Lung (tissue), 12 donors: ENCODE measurements around the gene EPN2. TPM values are rescaled to one million over a fixed set of nuclear protein-coding genes. Genes with fewer than 3 reads are reported as not detected.
A peak's percentile ranks its signal among the peaks of the same experiment; 100 is the strongest.

ENCODE experiments used
- ATAC-seq: fragments of 200-7000 bp; cut with Tn5 transposase; one replicate; pipeline ENCODE4 v1.9.1; 2020; ENCODE audit warnings: moderate number of reproducible peaks; ENCODE audit not compliant: insufficient read depth, low FRiP score
- DNase-seq, 3 donors: peaks; one replicate each; pipeline ENCODE4 v3.0.0-alpha.2; 2013 to 2017
- H3K27ac ChIP-seq, 2 donors: one replicate each; pipeline ENCODE4 v1.5.1; 2013; ENCODE audit warnings: mild to moderate bottlenecking in 2 of 2, moderate library complexity in 2 of 2, control low read depth in 1 of 2, inconsistent platforms in 1 of 2, low read depth in 1 of 2, low read length in 1 of 2
- H3K27me3 ChIP-seq, 3 donors: one replicate each; pipeline ENCODE4 v1.5.1; 2013; ENCODE audit warnings: low read length in 2 of 3; ENCODE audit not compliant: control insufficient read depth in 3 of 3, insufficient read depth in 3 of 3
- H3K36me3 ChIP-seq, 4 donors: one replicate each; pipeline ENCODE4 v1.5.1; 2013; ENCODE audit warnings: low read length in 4 of 4, mild to moderate bottlenecking in 1 of 4, moderate library complexity in 1 of 4; ENCODE audit not compliant: control insufficient read depth in 4 of 4, insufficient read depth in 4 of 4
- H3K4me1 ChIP-seq, 5 donors: one replicate each; pipeline ENCODE4 v1.5.1; 2013; ENCODE audit warnings: low read length in 5 of 5, mild to moderate bottlenecking in 2 of 5, moderate library complexity in 1 of 5; ENCODE audit not compliant: control insufficient read depth in 5 of 5, insufficient read depth in 5 of 5
- H3K4me3 ChIP-seq: one replicate; pipeline ENCODE4 v1.5.1; 2013; ENCODE audit warnings: mild to moderate bottlenecking, control low read depth, moderate library complexity
- H3K9ac ChIP-seq, 2 donors: one replicate each; pipeline ENCODE4 v1.5.1; 2013; ENCODE audit warnings: low read length in 2 of 2, control low read depth in 1 of 2; ENCODE audit not compliant: insufficient read depth in 1 of 2
- H3K9me3 ChIP-seq, 4 donors: one replicate each; pipeline ENCODE4 v1.5.1; 2013; ENCODE audit warnings: low read length in 3 of 4, mild to moderate bottlenecking in 1 of 4, moderate library complexity in 1 of 4; ENCODE audit not compliant: control insufficient read depth in 4 of 4, insufficient read depth in 3 of 4
- WGBS, 2 donors: extraction: QIAGEN DNeasy Blood & Tissue Kit; methylation state at CpG; one replicate each; pipeline ENCODE4 v1.1.7; 2013; 5-methylcytosine and 5-hydroxymethylcytosine counted together
- polyA plus RNA-seq, 2 donors: library from polyadenylated mRNA; stranded (reverse); fragments of 200-250 nt; gene quantifications; one replicate each; pipeline ENCODE4 v1.2.1, GENCODE V29; 2013
- total RNA-seq, 2 donors: library from RNA; depleted of rRNA in 1 of 2; stranded (reverse); fragments of >200 nt in 1 of 2; gene quantifications; one replicate each; pipeline ENCODE4 v1.2.1, GENCODE V29; 2014 to 2021
- TF ChIP-seq, protein P1 (sequence below): IDR thresholded peaks from 2 replicates; pipeline ENCODE4 v1.5.1; 2012; ENCODE audit warnings: mild to moderate bottlenecking; ENCODE audit errors: control extremely low read depth, extremely low read depth
- donor health status: control.
- donor health status: control.
- donor health status: Bipolar disorder and iron deficiency.
- donor health status: healthy.
- donor health status: DM: yes; HTN: yes; CAD: no.

EPN2 gene
- total and polyA plus RNA-seq, 4 donors, result 16.7 to 73.7 (median 37.4) TPM

DNA sequence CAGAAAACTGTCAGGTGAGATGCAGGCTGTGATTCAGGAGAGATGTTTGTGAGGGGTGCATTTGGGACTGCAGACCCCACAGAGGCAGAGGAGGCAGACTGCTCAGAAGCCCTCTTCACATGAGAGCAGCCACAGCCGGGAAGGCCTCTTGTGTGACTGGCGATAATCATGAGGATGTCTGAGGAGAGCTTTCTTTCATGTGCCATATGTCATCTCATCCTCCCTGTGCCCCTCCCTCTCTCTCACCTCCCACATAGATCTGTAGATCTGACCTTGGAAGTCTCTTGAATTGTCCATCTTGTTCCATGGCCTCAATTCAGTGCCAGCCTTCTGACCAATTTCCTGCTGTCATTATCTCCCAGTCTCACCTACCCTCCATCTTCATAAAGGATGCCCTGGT, 50.5 kb downstream of the EPN2 start:
- WGBS, 2 donors, result 81 to 89% methylated on average over 2 of the region's 2 CpGs
- Histone ChIP-seq H3K9me3 (no peaks in the 10 kb centered on the region), H3K4me1 (peaks cover 6 to 42% (median 12%) of the 10 kb centered on the region in 5 donors), H3K4me3 (no peak overlapping the region), H3K9ac (no peak overlapping the region), H3K36me3 (peaks cover 0 to 15% (median 12%) of the 10 kb centered on the region in 4 donors), H3K27ac (no peak overlapping the region), H3K27me3 (no peaks in the 10 kb centered on the region)
- DNase-seq, result no peak
- ATAC-seq, result no peak
- TF ChIP-seq, protein P1, sequence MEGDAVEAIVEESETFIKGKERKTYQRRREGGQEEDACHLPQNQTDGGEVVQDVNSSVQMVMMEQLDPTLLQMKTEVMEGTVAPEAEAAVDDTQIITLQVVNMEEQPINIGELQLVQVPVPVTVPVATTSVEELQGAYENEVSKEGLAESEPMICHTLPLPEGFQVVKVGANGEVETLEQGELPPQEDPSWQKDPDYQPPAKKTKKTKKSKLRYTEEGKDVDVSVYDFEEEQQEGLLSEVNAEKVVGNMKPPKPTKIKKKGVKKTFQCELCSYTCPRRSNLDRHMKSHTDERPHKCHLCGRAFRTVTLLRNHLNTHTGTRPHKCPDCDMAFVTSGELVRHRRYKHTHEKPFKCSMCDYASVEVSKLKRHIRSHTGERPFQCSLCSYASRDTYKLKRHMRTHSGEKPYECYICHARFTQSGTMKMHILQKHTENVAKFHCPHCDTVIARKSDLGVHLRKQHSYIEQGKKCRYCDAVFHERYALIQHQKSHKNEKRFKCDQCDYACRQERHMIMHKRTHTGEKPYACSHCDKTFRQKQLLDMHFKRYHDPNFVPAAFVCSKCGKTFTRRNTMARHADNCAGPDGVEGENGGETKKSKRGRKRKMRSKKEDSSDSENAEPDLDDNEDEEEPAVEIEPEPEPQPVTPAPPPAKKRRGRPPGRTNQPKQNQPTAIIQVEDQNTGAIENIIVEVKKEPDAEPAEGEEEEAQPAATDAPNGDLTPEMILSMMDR, result no peak

DNA sequence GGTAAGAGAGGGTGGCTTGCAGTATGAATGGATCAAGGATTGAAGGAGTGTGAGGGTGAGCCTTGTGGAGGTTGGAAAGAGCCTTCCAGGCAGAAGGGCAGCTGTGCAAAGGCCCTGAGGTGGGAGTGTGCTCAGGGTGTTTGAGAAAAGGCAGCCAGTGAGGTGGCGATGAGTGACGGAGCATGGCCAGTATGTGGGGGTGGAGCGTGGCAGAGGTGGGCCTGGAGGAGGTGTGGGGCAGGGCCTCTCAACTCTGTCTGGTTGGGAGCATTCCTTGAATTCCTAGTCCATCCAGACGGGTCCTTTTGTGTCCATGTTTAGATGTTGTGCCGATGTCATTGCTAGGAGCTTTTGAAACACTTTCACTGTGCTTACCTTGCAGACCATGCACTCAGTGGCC, 51.3 kb downstream of the EPN2 start:
- Histone ChIP-seq H3K4me1 (peaks cover 6 to 41% (median 12%) of the 10 kb centered on the region in 5 donors), H3K36me3 (peaks cover 0 to 11% (median 9%) of the 10 kb centered on the region in 4 donors), H3K27me3 (no peaks in the 10 kb centered on the region), H3K9ac (no peak overlapping the region), H3K27ac (peak overlapping the region in 1 of 2 donors; percentile 43), H3K4me3 (no peak overlapping the region), H3K9me3 (no peaks in the 10 kb centered on the region)
- DNase-seq (no peak), ATAC-seq (no peak)
- TF ChIP-seq, protein P1, result no peak
- 77 to 90% methylated on average over 5 of the region's 5 CpGs for WGBS, 2 donors

DNA sequence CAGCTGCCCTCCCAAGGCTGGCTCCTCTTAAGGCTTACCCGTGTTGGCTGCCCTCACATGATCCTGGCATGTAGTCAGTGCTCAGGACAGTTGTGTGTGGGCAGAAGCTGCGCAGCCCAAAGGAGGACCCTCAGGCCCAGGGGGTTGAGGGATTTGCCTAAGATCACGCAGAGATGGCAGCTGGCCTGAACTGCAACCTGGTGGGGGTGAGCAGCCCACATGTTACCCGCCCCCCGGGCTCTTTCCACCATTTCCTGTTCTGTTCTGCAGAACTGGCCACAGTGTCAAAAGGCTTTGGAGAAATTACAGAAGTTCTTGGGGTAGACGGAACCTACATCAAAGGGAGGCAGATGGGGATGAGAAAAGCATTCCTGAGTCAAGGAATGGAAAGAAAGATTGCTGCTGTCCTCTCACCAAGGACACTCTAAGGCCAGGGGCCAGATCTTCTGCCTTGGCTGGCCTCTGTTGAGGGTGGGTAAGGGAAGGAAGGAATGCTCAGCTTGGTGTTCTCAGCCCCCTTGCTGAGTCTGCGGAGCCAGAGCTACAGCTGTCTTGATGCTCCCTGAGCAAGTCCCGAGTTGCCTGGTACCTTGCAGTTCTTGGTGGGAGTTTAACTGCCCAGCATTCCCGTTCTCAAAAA, 53.0 kb downstream of the EPN2 start:
- Histone ChIP-seq H3K36me3 (peaks cover 0 to 7% (median under 1%) of the 10 kb centered on the region in 4 donors), H3K4me3 (no peak overlapping the region), H3K27ac (peak overlapping the region in 1 of 2 donors; percentile 70), H3K4me1 (peaks cover 0 to 34% (median 16%) of the 10 kb centered on the region in 5 donors), H3K27me3 (no peaks in the 10 kb centered on the region), H3K9ac (no peak overlapping the region), H3K9me3 (no peaks in the 10 kb centered on the region)
- ATAC-seq (no peak), DNase-seq (no peak)
- 19 to 53% methylated on average over 9 of the region's 9 CpGs for WGBS, 2 donors
- TF ChIP-seq, protein P1, result no peak
